Kidney capillary endothelial cell (primary cell): ENCODE measurements around the gene CFAP251.
"Not testable (repeated sequence)": the region's sequence is repeated elsewhere in the genome, so short reads cannot be mapped to it uniquely, and the experiment has no call there.

ENCODE experiments used
- DNase-seq: peaks from one replicate; pipeline ENCODE4 v3.0.0-alpha.2; 2018; ENCODE audit warnings: low spot score

Gene CFAP251, protein sequence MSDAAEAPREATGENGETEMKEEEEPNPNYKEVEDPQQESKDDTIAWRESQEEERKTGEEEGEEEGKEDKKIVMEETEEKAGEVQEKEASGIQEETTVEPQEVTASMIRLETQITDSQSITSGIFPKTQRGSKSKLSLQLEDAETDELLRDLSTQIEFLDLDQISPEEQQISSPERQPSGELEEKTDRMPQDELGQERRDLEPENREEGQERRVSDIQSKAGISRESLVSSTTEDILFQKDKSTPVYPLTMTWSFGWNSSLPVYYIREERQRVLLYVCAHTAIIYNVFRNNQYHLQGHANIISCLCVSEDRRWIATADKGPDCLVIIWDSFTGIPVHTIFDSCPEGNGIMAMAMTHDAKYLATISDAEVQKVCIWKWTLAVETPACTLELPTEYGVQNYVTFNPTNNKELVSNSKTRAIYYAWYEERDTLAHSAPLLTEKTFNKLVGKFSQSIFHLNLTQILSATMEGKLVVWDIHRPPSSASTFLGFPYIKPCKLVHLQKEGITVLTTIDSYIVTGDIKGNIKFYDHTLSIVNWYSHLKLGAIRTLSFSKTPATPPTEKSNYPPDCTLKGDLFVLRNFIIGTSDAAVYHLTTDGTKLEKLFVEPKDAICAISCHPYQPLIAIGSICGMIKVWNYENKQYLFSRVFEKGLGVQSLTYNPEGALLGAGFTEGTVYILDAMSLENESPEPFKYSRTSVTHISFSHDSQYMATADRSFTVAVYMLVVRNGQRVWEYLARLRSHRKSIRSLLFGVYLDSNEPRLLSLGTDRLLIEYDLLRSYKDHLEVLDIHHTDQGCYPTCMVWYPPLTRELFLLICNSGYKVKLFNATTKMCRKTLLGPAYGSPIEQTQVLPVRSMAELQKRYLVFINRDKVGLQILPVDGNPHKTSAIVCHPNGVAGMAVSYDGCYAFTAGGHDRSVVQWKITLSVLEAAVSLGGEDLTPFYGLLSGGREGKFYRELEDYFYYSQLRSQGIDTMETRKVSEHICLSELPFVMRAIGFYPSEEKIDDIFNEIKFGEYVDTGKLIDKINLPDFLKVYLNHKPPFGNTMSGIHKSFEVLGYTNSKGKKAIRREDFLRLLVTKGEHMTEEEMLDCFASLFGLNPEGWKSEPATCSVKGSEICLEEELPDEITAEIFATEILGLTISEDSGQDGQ

DNA sequence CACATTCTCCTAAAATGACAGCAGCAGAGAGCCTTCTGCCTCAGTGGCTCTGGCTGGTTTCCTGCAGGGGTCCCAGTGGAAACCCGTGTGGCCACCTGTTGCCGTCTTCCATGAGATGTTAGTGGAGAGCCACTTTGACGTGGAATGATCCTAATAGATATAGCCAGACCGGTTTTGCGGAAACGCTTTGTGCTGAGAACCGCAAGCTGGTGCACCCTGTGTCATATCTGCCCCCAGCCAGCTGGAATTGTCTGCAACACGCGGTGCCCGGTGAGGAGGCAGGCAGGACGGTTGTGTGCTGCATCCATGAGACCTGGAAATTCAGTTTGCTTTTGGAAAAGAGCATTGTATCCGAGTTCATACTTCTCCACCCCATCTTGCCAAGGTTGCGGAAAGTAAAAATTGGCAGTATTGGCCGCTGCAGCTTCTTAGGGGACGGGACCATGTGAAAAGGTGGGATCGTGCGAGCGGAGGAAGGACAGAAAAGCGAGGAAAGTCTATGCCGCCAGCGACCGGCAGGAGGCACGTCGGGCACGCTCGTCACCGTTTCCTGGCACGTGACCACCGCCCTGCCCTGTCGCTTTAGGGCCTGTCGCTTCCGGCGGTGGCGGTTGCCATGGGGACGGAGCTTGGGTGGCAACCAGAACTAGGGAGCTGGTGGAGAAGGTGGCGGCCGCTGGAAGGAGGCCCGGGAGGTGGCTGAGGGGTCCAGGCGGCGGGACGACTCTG lies at the start of gene CFAP251:
TSS of gene CFAP251 (plus strand) at position 643 of the 729 bp plus-strand sequence. CDS start 2,714 bp downstream, outside the sequence.
- peak; percentile 95 for DNase-seq

GRCh38 chr12:121869229-121869628 lies 49.2 kb upstream of the CFAP251 start:
- DNase-seq: not testable (repeated sequence)

- DNase-seq: no peak
Measured at GRCh38 chr12:121871467-121871866, 46.9 kb upstream of the CFAP251 start.

DNA sequence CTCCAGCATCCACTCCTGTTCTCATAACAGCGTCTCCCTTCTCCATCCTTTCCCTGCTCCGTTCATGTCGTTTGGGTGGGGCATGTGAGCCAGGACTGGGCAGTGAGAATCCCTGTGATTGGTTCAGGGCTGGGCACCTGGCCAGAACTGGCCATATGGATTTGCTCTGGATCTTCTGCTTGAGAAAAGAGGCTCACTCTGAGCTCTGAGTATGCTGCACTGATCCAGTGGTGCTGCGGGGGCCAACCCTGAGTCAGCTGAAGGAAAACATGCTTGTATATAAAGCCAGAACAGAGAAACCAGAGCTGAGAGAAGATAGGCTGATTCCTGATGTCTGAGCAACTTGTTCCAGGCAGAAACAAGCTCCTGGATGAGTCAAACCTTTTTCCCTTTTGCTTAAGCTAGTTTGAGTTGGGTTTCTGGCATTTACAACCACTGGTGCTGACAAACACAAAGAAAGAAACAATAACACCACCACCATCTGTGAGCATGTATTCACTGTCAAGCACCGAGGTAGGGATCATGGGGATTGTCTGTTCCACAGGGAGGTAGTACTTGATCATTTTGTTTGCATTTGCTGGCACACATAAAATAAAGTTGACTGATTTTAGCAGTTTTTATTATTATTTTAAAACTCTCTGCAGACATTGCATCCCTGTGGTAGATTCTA lies 45.7 kb upstream of the CFAP251 start:
- DNase-seq: no peak

- no peak for DNase-seq
Measured at GRCh38 chr12:121873216-121873569, 45.2 kb upstream of the CFAP251 start.

- no peak for DNase-seq
Measured at GRCh38 chr12:121874071-121874470, 44.3 kb upstream of the CFAP251 start.

GRCh38 chr12:121875582-121875981 lies 42.8 kb upstream of the CFAP251 start:
- no peak for DNase-seq

- not testable (repeated sequence) for DNase-seq
Measured at GRCh38 chr12:121876080-121876447, 42.3 kb upstream of the CFAP251 start.

- no peak for DNase-seq
Measured at GRCh38 chr12:121883315-121883660, 35.1 kb upstream of the CFAP251 start.

DNA sequence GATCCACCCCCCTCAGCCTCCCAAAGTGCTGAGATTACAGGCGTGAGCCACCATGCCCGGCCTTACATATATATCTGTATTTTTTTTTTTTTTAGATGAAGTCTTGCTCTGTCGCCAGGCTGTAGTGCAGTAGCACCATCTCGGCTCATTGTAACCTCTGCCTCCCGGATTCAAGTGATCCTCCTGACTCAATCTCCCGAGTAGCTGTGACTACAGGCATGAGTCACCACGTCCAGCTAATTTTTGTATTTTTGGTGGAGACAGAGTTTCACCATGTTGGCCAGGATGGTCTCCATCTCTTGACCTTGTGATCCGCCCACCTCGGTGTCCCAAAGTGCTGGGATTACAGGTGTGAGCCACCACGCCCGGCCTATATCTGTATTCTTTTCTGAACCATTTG lies 33.3 kb upstream of the CFAP251 start:
- DNase-seq: not testable (repeated sequence)

- no peak for DNase-seq
Measured at GRCh38 chr12:121888083-121888477, 30.3 kb upstream of the CFAP251 start.

DNA sequence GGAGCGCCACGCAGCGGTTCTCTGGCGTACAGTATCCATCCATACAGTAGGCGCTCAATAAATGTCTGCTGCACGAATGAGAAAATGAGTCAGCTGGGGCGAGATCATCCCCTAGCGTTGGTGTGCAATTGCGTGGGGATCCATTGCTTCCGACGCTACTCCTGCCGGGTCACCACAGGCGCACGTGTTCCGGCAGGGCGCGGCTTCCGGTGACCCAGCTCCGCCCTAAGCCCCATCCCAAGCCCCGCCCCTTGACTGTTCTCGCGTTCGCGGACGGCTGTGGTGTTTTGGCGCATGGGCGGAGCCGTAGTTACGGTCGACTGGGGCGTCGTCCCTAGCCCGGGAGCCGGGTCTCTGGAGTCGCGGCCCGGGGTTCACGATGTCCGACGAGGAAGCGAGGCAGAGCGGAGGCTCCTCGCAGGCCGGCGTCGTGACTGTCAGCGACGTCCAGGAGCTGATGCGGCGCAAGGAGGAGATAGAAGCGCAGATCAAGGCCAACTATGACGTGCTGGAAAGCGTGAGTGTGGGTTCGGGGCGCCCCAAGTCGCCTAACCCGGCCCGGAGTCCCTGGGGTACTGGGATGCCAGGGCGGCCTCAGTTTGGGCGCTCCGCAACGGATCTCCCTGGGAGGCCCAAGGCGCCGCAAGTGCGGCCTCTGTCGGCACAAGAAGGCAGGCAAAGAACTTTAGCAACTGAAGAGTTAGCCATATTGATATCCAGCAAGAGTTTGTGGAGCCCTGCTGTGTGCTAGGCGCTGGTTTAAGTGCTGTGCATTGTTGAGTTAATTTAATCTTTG lies 29.7 kb upstream of the CFAP251 start, which contains the start of gene PSMD9:
TSS of gene PSMD9 (plus strand) at position 313 of the 796 bp plus-strand sequence. CDS start at position 380, 67 bp downstream.
- peak; percentile 91 for DNase-seq

DNA sequence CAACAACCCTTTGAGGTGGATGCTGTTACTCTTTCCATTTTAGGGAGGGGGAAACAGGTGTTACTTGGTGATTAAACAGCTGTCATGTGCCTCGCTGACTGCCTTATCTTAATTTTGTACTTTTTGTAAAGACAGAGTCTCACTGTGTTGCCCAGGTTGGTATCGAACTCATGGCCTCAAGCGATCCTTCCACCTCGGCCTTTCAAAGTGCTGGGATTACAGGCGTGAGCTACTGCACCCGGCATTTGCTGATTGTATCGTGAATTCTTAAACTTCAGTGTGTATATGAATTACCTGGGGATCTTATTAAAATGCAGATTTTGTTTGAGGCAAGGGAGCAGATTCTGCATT lies 29.1 kb upstream of the CFAP251 start:
- DNase-seq: no peak

- DNase-seq: not testable (repeated sequence)
Measured at GRCh38 chr12:121889661-121890060, 28.7 kb upstream of the CFAP251 start.

- DNase-seq: no peak
Measured at GRCh38 chr12:121892673-121893561, 25.5 kb upstream of the CFAP251 start.

DNA sequence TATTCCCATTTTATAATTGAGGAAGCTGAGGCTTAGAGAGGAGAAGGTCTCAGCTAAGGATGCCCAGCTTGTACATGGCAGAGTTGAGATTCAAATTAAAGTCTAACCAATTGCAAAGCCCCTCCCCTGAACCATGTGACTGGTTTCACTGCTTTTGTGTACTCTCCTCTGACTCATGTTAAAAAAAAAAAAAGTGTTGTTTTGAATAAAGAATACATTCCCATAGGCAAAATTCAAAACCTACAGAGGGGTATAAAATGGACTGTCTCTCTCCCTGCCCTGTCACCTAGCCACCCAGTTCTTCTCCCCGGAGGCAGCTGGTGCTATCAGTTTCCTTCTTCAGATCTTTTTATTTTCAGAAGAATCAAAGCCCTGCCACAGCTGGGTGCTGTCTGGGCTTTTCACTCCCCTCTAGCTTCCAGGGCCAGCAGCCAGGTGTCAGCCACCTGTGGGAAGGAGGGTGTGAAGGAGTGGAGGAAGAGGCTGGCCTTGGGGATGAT lies 24.4 kb upstream of the CFAP251 start:
- DNase-seq: peak; percentile 35

DNA sequence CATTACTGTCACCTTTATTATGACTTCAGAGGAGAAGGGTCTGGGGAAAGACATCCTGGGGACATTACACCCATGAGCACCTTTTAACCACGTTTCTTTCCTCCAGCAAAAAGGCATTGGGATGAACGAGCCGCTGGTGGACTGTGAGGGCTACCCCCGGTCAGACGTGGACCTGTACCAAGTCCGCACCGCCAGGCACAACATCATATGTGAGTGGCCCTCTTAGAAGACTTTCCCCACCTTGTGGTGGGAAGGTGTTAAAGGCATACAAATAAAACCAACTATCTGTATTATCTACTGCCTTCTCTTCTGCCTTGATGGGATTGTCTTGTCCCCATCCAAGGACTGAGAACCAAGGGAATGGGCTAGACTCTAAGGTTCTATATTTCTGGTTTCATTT lies 23.8 kb upstream of the CFAP251 start:
- DNase-seq: no peak

DNA sequence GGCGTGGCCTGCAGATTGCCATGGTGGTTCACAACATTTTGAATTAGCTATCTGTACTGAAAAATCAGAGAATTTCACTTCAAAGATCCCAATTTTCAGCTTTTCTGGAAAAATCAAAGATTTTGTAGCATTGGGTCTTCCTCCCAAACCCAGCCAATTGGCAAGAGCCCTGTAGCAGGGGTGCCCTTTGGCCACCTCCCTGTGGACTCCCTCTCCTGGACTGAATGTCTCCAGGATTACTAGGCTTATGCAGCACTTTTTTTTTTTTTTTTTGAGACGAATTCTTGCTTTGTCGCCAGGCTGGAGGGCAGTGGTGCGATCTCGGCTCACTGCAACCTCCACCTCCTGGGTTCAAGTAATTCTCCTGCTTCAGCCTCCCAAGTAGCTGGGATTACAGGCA lies 20.1 kb upstream of the CFAP251 start:
- DNase-seq: no peak

DNA sequence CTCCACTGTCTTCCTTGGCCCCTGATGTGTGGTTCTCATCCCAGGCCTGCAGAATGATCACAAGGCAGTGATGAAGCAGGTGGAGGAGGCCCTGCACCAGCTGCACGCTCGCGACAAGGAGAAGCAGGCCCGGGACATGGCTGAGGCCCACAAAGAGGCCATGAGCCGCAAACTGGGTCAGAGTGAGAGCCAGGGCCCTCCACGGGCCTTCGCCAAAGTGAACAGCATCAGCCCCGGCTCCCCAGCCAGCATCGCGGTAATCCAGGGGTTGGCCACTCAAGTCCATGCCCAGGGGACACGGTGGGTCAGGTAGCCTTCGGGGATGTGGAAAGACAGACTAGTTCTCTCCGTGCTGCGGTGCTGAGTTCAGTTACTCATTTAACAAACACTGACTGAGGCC lies 18.8 kb upstream of the CFAP251 start:
- DNase-seq: no peak
